GM19467 (cell line): ENCODE data around the gene P2RX3.
"Not testable (repeated sequence)": the region's sequence is repeated elsewhere in the genome, so short reads cannot be mapped to it uniquely, and the experiment has no call there.

Experiments
- ATAC-seq: cut with Tn5 transposase; IDR thresholded peaks from one replicate; pipeline ENCODE4 v1.9.1; 2021; ENCODE audit warnings: mild to moderate bottlenecking, moderate library complexity; ENCODE audit not compliant: unreplicated experiment

P2RX3 gene

GRCh38 chr11:57394203-57394965 is 56.2 kb downstream of the P2RX3 start:
- no peak for ATAC-seq

GRCh38 chr11:57395905-57396623 is 57.9 kb downstream of the P2RX3 start:
- no peak for ATAC-seq

DNA sequence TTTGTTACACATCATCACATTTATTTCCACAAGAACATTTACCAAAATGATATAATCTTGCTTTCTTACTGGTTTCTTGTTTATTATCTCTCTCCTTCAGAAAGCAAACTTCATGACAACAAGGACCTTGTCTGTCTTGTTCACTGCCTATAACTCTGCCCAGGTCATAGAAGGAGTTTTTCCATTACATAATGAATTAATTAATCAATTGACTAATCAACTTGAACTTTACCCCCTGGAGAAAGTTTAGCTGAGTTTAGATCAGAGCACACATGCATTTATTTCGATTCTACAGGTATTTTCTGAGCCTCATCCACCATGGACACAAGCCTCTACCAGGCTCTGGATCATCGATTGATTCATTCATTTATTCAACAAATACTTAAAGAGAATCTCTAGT is 58.6 kb downstream of the P2RX3 start:
- ATAC-seq = no peak

DNA sequence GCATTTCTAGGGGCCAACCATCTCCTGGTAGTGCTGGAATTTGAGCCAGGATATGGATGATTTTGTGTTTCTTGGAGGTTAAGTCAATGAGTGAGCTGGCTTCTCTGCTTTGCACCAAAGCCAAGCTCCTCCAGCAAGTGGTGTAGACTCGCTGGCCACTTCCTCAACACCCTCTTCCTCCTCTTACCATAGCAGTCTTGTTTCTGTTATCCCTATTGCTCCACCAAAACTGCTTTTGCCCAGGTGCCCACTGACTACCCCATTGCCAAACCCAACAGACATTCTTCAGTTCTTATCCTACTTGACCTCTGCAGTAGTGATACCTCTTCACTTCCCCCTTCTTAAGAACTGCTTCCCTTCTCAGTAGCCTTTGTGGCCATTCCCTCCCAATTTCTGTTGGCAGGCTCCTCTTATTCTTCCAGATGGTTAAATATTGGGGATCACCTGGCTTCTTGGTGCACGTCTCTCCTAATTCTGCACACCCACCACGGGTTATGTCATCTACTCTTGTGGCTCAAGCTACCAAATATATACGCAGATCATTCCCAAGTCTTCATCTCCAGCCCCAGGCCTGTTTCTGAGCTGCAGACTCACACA is 59.3 kb downstream of the P2RX3 start:
- no peak for ATAC-seq

GRCh38 chr11:57399221-57399620 is 61.1 kb downstream of the P2RX3 start:
- ATAC-seq = no peak

- ATAC-seq = no peak
Observed at GRCh38 chr11:57399972-57400578, 61.9 kb downstream of the P2RX3 start.

DNA sequence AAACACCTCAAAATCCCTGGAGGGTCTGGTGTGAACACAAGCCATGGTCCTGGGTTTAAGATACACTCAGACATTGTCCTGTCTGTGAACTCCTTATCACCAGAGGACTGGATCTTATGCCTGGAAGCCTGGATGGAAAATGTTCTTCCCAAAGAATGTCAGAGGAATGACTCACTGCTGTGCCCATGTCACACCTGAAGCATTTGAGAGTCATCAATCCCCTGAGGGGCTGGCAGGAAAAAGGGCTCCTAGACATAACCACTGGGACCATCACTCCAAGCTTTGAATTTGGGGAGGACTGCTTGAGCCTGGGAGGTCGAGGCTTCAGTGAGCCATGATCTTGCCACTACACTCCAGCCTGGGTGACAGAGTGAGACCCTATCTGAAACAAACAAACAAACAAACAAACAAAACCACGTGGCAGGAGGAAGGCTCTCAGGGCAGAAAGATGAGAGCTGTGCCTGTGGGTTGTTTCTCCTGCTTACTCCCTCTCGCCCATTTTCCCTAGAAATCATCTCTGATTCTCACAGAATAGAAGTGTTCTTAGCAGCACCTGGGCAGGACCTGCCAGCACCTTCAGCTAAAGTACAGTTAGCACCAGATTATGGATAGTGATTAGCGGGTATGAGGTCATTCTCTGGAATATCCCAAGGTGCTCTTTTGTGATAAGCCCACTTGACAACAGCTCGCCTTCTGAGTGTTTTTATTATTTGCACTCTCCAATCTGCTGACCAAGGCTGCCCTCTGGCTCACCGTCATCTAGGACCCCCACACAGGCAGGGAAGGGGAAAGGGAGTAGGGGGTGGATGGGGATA is 64.2 kb downstream of the P2RX3 start:
- ATAC-seq = no peak

DNA sequence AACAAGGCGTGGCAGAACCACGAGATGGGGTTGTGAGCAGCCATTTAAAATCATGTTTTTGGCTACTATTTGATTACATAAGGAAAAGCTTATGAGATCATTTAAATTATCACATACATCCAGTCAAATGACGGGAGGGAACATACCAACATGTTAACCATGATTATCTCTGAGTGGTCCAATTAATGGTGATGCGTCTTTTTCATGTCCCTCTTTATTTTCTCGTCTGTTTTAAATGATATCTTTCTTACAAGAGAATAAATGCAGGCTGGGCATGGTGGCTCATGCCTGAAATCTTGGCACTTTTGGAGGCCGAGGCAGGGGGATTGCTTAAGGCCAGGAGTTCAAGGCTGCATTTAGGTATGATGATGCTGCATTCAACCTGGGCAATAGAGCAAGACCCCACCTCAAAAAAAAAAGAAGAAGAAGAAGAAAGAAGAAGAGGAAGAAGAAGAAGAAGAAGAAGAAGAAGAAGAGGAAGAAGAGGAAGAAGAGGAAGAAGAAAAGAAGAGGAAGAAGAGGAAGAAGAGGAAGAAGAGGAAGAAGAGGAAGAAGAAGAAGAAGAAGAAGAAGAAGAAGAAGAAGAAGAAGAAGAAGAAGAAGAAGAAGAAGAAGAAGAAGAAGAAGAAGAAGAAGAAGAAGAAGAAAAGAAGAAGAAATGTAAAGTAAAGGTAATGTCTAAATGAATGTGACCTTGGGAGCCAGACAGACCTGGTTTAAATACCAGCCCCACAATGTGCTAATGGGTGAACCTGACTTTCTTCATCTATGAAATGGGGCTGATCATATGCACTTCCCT is 65.0 kb downstream of the P2RX3 start:
- ATAC-seq = not testable (repeated sequence)

GRCh38 chr11:57403802-57404147 is 65.6 kb downstream of the P2RX3 start:
- no peak for ATAC-seq

- no peak for ATAC-seq
Observed at GRCh38 chr11:57405271-57405860, 67.2 kb downstream of the P2RX3 start.

DNA sequence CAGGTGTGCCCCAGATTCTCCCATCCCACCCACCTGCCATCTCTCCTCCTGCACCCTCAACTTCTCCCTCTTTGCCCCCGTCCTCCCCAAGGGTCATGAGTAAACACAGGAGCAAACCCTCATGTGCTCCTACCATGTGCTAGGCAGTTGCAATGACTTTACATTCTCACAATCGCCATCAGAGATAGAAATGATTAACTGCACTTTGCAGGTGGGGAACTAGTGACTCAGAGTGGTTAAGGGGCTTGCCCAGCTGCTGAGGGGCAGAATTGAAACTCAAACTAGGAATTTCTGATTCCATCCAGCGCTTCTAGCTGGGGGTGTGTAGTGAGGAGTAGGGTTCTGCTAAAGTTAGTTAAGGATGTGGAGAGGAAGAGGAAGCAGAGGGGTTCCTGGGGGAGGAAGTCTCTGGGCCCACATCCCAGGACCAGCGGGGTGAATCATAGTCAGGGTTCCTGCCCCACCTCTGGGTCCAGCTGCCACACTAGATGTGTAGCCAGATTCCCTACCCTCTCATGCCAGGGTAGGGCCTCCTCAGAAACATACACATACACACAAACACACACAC is 68.3 kb downstream of the P2RX3 start:
- ATAC-seq = peak; percentile 85

- no peak for ATAC-seq
Observed at GRCh38 chr11:57407010-57407920, 69.1 kb downstream of the P2RX3 start.

DNA sequence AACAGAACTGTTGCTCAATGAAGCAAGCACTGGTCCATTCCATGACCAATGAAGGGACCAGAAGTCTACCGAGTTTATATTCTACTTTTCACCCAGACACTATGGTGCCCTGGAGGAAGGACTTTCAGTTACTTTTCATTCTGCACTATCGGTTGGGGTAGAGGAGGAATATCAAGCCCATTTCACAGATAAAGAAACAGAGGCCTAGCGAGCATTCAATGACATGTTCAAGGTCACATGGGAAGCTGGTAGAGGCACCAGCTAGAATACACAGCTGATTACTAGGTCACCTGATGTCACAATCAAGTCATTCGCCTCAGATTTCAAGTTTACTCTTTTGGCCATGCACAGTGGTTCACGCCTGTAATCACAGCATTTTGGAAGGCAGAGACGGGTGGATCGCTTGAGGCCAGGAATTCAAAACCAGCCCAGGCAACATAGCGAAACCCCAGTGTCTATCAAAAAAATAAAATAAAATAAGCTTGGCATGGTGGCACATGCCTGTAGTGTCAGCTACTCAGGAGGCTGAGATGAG is 69.9 kb downstream of the P2RX3 start:
- no peak for ATAC-seq

GRCh38 chr11:57408771-57409170 is 70.6 kb downstream of the P2RX3 start:
- ATAC-seq = no peak

DNA sequence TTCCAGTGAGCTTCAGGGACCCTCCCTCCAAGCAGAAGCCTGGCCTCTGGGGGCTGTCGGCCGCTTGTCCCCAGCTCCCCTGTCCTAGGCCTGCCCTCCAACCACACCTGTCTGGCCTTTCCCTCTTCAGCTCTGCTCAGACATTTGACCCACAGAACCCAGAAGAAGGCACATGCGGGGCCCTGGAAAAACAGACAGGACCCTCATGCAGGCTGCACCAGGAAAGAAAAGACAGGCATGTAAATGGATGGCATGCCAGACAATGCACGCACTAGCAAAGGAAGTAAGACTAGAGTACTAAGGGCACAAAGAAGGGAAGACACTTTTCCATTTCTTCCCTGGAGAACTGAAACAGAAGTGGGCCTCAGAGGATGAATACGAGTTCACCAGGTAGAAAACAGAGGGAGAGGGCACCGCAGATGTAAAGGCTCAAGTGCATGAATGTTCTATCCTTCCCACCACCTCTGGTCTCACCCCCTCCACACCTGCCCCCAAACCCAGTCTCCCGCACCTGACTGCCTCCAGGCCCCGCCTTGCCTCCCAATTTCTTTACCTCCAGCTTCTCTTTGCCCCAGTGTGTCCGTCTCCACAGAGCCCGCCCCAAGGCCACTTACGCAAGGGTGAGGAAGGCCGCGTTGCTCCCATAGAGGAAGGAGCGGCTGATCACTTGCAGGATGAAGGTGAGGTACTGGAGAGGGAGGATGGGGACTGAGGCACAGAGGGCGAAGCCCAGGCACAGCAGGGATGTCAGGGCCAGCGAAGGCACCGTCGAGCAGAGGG is 71.4 kb downstream of the P2RX3 start:
- no peak for ATAC-seq

DNA sequence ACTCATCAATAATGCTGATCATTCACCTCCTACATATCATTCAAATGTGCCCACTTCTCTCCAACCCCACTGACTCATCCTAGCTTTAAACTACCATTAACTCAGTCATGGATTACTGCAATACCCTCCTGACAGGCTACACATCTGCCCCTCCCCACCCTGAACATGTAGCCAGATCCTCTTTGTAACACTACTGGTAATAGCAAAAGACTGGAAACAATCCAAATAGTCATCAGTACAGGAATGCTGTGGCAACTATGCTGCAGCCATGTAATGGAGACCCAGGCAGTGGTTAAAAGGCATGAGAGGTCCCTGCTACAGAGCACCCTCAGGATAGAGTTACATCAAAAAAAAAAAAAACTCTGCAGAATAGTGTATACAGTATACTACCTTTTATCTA is 72.1 kb downstream of the P2RX3 start:
- ATAC-seq = no peak

DNA sequence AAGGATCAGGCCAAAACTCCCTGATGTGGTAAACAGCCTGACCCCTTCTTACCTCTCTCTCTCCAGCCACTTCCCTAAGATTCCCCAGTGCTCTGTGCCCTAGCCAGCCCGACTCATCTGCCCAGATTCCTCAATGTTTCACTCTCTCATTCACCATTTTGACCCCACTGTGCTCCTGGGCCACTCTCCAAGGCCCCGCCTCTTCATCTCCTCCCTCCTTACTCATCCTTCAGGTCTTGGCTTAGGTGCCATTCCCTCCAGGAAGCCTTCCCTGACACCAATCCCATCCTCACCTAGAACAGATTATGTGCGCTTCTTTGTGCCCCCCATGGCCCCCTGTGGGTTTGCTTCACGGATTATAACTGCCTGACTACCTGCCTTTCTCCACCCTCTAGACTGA is 75.5 kb downstream of the P2RX3 start:
- ATAC-seq = no peak
